PC-9 (cell line): ENCODE results near the gene PKNOX1.

Source experiments
- CTCF ChIP-seq: fragments of 200-600 bp; sonication (generic); conservative IDR thresholded peaks from 2 replicates; pipeline ENCODE4 v1.6.1; 2017; ENCODE audit warnings: mixed run types, antibody characterized with exemption, mild to moderate bottlenecking, moderate library complexity
- EZH2 ChIP-seq: fragments of 200-600 bp; sonication (generic); IDR thresholded peaks from 2 replicates; pipeline ENCODE4 v1.8.0; 2017; ENCODE audit warnings: antibody characterized with exemption, low read depth

GRCh38 chr21:42942244-42942643 lies 32.1 kb upstream of the PKNOX1 start:
- TF ChIP-seq EZH2 (no peak), CTCF (no peak)
